ENCODE measurements around the gene CDKN2D.

Gene CDKN2D

DNA sequence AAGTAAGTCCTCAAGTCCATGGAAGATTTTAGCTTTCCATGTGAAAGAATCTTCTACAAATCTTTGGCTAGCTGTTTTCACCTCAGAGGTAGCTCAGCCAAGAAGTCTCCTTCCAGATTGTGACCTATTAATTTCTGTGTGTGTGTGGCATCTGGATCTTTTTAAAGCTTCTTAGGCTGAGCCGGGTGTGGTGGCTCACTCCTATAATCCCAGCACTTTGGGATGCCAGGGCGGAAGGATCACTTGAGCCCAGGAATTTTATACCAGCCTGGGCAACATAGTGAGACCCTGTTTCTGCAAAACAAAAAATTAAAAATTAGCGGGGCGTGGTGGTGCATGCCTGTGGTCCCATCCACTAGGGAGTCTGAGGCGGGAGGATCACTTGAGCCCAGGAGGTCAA lies 43.1 kb upstream of the CDKN2D start:
- Histone ChIP-seq H3K4me1 (peaks cover 0 to 76% (median 42%) of the 10 kb centered on the region in 4 donors), H3K9me3 (no peaks in the 10 kb centered on the region), H3K27ac (peak overlapping the region; percentile 72 to 75), H3K4me3 (no peak overlapping the region), H3K27me3 (no peaks in the 10 kb centered on the region), H3K36me3 (no peaks in the 10 kb centered on the region)
- intact Hi-C loops (cut with DNase I; ENCODE audit: low total_unique reads) = no loop called here
- TF ChIP-seq, protein P1, sequence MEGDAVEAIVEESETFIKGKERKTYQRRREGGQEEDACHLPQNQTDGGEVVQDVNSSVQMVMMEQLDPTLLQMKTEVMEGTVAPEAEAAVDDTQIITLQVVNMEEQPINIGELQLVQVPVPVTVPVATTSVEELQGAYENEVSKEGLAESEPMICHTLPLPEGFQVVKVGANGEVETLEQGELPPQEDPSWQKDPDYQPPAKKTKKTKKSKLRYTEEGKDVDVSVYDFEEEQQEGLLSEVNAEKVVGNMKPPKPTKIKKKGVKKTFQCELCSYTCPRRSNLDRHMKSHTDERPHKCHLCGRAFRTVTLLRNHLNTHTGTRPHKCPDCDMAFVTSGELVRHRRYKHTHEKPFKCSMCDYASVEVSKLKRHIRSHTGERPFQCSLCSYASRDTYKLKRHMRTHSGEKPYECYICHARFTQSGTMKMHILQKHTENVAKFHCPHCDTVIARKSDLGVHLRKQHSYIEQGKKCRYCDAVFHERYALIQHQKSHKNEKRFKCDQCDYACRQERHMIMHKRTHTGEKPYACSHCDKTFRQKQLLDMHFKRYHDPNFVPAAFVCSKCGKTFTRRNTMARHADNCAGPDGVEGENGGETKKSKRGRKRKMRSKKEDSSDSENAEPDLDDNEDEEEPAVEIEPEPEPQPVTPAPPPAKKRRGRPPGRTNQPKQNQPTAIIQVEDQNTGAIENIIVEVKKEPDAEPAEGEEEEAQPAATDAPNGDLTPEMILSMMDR (IDR thresholded peaks at IDR 0.05) = no peak
- no peak for DNase-seq

DNA sequence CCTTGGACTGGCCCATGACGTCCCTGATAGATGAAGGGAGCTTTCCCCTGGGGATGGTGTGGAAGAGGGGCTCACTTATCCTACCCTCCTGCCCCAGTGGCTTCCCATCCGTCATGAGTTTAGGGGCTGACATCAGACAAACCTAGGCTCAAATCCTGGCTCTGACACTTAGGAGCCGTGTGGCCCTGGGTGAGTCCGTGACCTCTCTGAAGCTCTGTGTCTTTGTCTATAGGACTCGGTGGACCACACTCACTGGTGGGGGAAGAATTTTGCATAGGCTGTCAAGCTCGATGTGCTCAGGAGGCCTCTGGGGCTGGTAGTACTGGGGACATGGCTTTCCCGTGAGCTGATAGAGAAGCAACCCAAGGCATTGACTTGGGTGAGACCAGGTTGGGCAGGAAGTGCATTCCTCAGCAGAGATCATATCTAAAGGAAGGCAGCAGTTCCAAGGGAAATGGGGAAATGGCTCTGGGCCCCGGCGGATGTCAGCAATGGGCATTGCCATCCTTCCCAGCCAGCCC lies 35.7 kb upstream of the CDKN2D start:
- no peak for DNase-seq
- TF ChIP-seq, protein P1 (IDR thresholded peaks at IDR 0.05) = no peak
- H3K9me3 ChIP-seq = no peaks in the 10 kb centered on the region
- no peaks in the 10 kb centered on the region for H3K36me3 ChIP-seq
- intact Hi-C loops (cut with DNase I; ENCODE audit: low total_unique reads) = no loop called here
- no peaks in the 10 kb centered on the region for H3K27me3 ChIP-seq
- H3K4me1 ChIP-seq = peaks cover 0 to 50% (median 26%) of the 10 kb centered on the region in 4 donors
- H3K27ac ChIP-seq = peak overlapping the region; percentile 96 to 98
- peak overlapping the region; percentile 88 to 97 for H3K4me3 ChIP-seq

DNA sequence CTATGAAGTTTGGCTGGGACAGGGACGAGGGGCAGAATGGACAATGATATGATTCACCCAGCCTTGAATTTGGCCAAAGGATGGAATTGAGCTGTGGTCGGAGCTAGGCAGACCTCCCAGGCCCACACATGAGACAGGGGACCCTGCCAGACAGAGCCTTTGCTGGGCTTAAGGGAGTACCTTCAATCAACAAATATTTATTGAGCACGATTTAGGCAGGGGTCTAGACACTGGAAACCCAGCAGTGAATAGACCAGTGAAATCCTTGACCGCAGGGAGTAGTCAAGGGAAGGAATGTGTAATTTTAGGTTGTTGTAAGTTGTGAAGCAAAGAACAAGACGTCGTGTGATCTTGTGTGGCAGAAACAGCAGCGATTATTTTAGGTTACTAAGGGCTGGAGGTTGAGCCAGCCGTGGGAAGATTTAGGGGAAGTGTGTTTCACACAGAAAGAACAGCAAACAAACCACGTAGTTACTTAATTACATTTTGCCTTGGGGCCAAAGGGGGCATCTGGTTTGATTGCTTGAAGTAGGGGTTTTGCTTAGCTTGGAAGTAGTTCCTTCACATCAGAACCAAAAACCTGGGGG lies 35.2 kb upstream of the CDKN2D start:
- TF ChIP-seq, protein P1 (IDR thresholded peaks at IDR 0.05) = no peak
- Histone ChIP-seq H3K27me3 (no peaks in the 10 kb centered on the region), H3K36me3 (no peaks in the 10 kb centered on the region), H3K9me3 (no peaks in the 10 kb centered on the region), H3K4me1 (peaks cover 0 to 45% (median 24%) of the 10 kb centered on the region in 4 donors), H3K27ac (peak overlapping the region; percentile 96 to 98), H3K4me3 (peak overlapping the region; percentile 88 to 97)
- peak; percentile 36 to 80 for DNase-seq
- intact Hi-C loops (cut with DNase I; ENCODE audit: low total_unique reads) = no loop called here

DNA sequence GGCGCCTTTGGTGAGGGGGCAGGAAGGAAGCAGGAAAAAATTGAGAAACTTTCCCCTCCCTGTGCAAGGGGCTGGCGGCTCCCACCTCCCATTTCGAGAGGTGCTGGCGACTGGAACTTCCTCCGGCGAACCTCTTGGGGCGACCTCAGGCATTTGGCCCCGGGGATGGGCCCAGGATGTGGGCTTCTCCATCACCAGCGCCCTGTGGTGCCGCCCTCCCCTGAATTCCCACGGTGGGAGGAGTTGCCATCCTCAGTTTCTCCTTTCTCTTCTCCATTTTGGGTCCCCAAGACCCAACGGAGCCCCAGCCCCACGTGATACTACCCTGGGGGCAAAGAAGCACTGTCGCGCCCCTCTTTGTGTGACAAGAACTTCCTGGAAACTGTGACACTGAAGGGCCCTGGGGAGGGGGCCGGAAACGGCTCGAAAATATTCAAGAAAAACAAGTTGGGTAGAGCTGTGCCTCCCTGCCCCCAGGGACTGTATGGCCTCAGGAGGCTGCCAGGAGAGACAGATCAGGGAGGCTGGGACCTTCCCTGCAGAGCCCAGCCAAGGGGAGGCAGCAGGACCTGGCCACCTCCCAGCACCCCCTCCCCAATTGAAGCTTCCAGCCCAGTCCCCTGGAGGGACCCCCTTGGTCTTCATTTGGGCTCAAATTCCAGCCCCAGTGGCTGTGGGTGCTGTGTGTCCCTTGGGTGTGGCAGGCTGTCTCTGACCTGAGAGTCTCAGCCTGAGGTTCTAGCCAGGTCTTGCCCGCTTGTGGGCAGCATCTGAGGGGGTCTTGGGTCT lies 34.5 kb upstream of the CDKN2D start:
- H3K4me3 ChIP-seq = peak overlapping the region; percentile 88 to 97
- intact Hi-C loops (cut with DNase I; ENCODE audit: low total_unique reads) = no loop called here
- no peaks in the 10 kb centered on the region for H3K27me3 ChIP-seq
- TF ChIP-seq, protein P1 (IDR thresholded peaks at IDR 0.05) = no peak
- DNase-seq = peak; percentile 55 to 81
- no peaks in the 10 kb centered on the region for H3K36me3 ChIP-seq
- no peaks in the 10 kb centered on the region for H3K9me3 ChIP-seq
- H3K4me1 ChIP-seq = peaks cover 0 to 38% (median 23%) of the 10 kb centered on the region in 4 donors
- H3K27ac ChIP-seq = peak overlapping the region; percentile 96 to 98

DNA sequence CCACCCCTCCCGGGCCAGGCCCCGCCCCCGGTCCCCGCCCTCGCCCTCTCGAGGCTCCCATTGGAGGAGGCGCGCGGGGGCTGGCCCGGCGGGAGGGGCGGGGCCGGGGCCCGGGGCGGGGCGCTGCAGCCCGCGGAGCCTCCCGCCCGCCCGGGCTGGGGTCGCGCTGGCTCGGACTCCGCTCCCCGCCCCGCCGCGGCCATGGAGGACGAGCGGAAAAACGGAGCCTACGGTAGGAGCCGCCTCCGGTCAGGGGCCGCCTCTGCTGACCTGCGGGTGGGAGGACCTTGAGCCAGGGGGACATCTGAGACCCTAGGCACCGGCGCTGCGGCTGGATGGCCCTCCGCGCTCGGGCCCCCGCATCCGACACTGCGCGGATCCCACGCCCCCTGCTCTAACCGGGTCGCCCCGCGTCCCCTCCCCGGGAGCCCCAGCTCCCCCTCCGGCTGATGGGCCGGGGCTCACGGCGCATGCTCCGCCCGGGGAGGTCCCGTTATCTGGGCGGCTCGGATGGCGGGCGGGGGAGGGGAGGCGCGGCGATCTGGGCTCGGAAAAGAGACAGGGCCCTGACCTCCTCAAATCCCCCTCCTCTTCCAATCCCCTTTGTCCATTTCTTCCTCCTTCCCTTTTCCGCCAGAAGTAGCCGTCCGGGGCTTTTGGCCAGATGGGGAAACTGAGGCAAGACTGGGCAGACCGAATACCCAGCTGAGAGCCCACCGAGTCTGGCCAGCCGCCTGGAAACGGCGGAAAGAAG lies 33.7 kb upstream of the CDKN2D start:
- no peaks in the 10 kb centered on the region for H3K27me3 ChIP-seq
- peak; percentile 79 to 90 for DNase-seq
- peaks cover 0 to 33% (median 22%) of the 10 kb centered on the region in 4 donors for H3K4me1 ChIP-seq
- H3K9me3 ChIP-seq = no peaks in the 10 kb centered on the region
- TF ChIP-seq, protein P1 (IDR thresholded peaks at IDR 0.05) = no peak
- peak overlapping the region; percentile 88 to 97 for H3K4me3 ChIP-seq
- intact Hi-C loops (cut with DNase I; ENCODE audit: low total_unique reads) = no loop called here
- peak overlapping the region; percentile 96 to 98 for H3K27ac ChIP-seq
- no peaks in the 10 kb centered on the region for H3K36me3 ChIP-seq

Data from tibial artery (tissue), 4 donors.